NCI-H146 treated with DMSO at 0.1 percent for 48 hours (cell line): ENCODE data around the gene OR2T35.
"Not testable (repeated sequence)": the region's sequence is repeated elsewhere in the genome, so short reads cannot be mapped to it uniquely, and the experiment has no call there.

ENCODE experiments used
- DNase-seq: peaks from one replicate; lab custom pipeline; 2025; ENCODE audit not compliant: unreplicated experiment; lab: John Stamatoyannopoulos, UW

The OR2T35 gene, protein sequence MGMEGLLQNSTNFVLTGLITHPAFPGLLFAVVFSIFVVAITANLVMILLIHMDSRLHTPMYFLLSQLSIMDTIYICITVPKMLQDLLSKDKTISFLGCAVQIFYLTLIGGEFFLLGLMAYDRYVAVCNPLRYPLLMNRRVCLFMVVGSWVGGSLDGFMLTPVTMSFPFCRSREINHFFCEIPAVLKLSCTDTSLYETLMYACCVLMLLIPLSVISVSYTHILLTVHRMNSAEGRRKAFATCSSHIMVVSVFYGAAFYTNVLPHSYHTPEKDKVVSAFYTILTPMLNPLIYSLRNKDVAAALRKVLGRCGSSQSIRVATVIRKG

DNA sequence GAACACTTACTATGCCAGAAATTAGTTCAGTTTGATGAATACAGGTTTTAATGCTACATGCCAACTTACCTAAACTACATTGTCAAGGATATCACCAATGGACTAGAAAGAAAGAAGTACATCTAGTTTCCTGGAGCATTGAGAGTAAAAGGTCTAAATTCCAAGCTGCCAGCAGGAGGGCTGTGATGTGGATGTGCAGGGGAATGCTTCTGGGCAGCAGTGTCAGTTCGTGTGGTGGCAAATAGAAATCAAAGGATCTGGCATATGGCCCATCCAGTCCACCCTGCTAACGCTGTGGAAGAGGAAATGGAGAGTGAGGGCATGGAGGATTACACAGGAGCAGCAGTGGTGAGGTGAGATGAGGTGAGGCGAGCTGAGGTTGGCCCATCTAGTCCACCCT is at the start of gene OR2T35:
Gene OR2T35, minus strand, starts transcription at position 101 of the 400 bp plus-strand sequence. CDS start 6,020 bp downstream, outside the sequence.
- DNase-seq: not testable (repeated sequence)

DNA sequence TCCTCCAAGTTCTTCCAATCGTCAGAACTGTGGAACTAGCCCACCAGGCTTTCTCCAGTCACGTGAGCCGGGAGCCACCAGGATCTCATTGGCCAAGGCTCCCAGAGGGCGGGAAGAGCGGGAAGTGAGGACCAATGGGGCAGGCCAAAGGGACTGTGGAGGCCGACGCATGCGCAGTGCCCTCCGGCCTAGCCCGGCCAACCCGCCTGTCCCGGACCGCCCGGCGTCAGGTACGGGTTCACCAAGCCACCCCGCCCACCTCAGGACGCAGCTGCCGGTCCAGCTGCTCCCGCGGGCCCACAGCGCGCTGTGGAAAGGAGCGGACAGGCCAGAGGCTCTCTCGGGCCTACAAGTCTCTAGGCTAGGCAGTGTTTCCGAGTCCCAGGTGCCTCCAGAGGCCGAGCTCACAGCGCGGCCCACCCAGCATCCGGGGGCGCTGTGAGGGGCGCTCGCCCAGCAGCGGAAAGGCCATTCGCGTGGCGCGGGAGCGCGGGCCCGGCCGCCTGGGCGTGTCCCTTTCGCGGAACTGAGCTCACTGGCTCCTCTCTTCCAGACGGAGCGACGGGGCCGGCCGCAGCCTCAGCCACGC is 46.6 kb upstream of the OR2T35 start:
- peak; percentile 35 for DNase-seq

DNA sequence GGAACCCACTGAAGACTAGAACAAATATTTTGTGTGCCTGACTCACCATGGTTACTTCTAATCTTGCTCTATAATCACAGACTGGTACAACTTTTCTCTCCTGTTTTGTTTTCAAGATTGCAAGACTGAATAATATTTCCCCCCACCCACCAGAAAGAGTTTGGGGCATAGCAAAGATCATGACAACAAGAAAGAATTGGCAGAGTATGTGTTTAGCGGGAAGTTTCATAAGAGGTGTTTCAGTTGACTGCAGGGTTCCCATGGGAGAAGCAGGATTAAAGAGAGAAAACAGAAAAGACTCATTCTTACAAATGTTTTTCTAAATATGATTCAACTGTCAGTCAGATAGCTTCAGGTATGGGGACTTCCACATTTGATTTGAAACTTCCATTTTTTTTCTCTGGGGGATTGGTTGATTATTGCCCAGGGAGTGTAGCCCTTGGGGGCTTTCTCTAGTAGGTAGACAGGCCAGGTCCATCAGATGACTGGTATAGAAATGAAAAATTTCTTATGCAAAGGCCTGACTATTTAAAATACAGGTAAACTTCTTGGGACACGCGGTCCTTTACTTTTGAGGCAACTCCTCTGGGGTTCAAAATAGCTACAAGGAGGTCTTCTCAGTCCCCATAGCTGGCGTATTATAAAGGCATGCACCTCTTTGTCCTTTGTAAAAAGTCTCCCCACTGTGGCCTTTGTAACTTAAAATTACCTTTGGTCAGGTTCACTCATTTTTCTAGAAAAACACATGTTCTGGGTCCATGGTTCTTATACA is 43.6 kb upstream of the OR2T35 start:
- DNase-seq: no peak

DNA sequence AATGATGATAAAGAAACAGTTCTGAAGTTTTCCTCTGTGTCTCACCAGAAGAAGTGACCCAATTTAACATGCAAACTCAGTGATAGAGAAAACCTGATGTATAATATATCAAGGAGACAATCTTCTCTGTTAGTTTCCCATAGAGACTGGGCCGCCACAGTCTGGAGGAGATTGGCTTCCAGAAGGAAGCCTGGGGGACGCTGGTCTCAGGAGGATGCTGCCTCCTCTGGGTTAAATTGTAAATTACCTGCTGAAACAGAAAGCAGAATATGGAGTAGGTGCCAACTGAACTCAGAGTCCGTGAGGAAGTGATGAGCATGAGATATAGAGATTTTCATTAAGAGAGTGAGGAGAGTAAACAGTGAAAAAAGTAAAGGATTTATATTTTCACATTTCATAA is 41.7 kb upstream of the OR2T35 start:
- no peak for DNase-seq

- no peak for DNase-seq
These were observed 36.6 kb upstream of the OR2T35 start for GRCh38 chr1:248681651-248682050.

- DNase-seq: no peak
These were observed 24.9 kb upstream of the OR2T35 start for GRCh38 chr1:248670003-248670402.

- DNase-seq: not testable (repeated sequence)
These were observed 18.6 kb upstream of the OR2T35 start for GRCh38 chr1:248663453-248664328.

DNA sequence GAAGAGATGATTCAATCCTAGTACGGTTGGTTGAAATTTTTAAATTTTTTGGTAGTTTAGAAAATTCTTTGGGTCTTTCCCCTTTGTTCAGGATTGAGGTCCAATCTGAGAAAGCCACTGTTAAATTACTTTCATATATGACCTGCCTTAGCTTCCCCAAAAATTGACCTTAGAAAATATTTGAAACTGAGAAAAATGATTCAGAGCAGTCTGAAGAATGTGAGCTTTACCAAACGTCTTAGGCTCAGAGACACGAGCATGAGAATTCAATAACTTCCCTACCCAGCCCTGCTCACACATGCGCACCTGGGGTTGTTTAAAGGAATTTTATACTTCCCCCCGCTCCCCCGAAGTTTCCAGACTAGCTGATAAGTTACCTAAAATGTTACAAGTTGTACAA is 11.7 kb upstream of the OR2T35 start:
- DNase-seq: not testable (repeated sequence)

- not testable (repeated sequence) for DNase-seq
These were observed 10.3 kb upstream of the OR2T35 start, which contains the start of gene OR2T27 for GRCh38 chr1:248655354-248655753. TSS of gene OR2T27 (minus strand) at chr1:248655528. CDS start at chr1:248650884, 4,644 bp downstream.

DNA sequence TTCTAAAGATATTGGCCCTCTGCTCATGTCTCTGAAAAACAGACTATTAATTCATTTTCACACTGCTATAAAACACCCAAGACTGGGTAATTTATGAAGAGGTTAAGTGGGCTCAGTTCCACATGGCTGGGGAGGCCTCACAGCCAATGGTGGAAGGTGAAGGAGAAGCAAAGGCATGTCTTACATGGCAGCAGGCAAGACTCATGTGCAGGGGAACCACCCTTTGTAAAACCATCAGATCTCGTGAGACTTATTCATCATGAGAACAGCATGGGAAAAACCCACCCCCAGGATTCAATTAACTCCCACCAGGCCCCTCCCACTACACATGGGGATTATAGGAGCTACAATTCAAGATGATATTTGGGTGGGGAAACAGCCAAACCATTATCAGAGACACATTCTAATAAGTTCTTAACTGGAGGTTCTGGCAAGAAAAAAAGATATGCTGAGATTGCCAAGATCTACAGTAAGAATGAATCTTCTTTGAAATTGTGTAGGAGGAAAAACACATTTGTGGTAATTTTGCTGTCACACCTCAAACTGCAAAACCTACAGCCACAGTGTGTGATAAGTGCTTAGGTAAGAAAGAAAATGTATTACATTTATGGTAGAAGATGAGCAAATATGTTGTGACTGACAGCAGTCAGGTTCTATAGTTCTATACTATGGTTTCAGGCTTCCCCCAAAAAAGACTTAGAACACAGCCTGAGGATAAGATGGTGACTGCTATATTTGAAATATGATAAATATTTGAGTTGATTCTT is 3.9 kb upstream of the OR2T35 start:
- DNase-seq: not testable (repeated sequence)

- not testable (repeated sequence) for DNase-seq
These were observed 2.0 kb downstream of the OR2T35 start for GRCh38 chr1:248642971-248643651.

DNA sequence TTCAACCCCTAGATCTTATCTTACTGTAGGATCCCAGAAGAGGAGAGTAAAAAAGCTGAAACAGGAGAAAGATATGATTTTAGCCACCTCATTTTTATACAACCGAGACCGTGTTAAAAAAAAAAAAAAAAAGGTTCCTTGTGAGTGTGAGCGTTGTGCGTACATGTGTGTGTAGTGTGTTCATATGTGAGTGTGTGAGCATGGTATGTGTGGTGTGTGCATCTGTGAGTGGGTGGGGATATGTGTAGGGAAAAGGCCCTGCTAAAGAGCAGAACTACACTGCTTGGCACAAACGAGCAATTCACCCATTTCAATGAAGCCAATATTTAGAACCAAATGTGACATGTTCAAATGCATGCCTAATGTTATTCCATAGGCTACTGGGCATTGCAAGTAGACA is 3.5 kb downstream of the OR2T35 start:
- not testable (repeated sequence) for DNase-seq

- DNase-seq: not testable (repeated sequence)
These were observed 4.2 kb downstream of the OR2T35 start for GRCh38 chr1:248640906-248641305.

DNA sequence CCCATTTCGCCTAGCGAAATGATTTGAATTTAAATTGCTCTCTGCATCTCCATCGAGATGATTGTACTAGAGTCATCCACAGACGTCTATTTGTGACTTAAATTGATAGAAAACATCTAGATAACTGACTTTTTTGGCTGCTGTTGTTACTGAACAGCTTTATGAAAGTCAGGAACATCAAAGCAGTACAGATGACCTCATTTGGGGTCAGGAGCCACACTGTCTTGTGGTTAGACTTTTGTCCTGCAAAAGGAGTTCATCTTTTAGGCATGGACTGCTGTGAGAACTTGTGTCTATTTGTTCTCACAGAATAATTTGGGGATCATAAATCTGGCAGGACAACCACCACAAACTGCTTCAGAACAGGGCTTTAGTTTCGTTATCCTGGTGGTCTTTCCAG is 5.4 kb downstream of the OR2T35 start:
- DNase-seq: not testable (repeated sequence)

- DNase-seq: not testable (repeated sequence)
These were observed 8.5 kb downstream of the OR2T35 start for GRCh38 chr1:248636612-248637011.

GRCh38 chr1:248634991-248635390 is 10.1 kb downstream of the OR2T35 start, which contains the start of gene OR2T11:
TSS of gene OR2T11 (minus strand) at chr1:248635091. CDS start at chr1:248627128, 7,963 bp downstream.
- not testable (repeated sequence) for DNase-seq

DNA sequence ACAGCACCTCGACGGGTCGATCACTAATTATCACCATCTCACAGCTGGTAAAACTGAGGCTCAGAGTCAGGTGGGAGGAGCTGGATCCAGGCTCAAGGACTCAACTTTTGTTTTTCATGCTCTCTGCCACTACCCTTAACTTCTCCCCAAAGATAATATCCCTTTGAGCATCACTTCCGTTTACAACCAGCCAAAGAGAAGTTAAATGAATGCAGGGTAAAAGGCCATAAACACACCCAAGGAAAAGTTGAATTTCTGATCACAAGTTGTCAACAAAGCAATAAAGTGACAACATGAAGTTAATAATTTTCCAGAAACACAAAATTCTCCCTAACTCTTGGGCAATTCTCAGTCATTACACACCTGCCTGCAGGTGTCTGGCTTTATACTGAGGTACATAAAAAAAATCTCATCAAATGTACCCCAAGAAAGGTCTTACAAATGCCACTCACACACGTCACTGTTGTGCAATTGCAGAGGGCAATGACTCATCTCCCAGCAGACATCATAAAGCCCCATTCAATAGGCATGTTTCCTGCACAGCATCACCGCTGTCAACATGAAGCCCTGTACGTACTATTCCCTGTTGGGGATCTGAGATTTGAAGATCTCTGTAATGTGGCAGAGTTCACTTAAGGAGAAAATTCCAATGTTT is 13.6 kb downstream of the OR2T35 start:
- DNase-seq: no peak

DNA sequence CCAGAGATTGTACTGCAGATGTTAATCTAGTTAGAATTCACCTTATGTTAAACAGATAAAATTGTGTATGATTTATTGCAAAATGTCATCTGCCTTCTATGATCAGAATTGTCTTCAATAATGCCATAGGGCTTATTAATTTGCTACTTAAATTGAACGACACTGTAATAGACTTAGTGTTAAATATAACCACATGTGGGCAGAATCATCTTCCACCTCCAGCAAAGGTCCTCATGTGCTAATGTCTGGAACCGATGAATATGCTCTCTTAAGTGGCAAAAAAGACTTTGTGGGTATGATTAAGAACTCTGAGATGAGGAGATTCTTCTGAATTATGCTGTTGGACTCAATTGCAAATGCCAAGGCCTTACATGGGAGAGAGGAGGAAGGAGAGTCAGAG is 14.5 kb downstream of the OR2T35 start:
- DNase-seq: no peak
